ENCODE results near the gene CAPN5. TPM values are rescaled to one million over a fixed set of nuclear protein-coding genes. Genes with fewer than 3 reads are reported as not detected.

The CAPN5 gene
- total RNA-seq, 1 experiment from 2014 or later, result 27.4 TPM

GRCh38 chr11:77042111-77042726, 24.6 kb upstream of the CAPN5 start:
- no peak for DNase-seq (ENCODE audit: low spot score)
- ChIA-PET CTCF (interaction anchor here (0.9 to 9.0 kb wide), 3 partner anchors 85 to 308 kb away, joined by 3 to 86 read pairs (median 5); no protein-coding TSS in a partner anchor), POLR2A (no interaction called here)
- Mint-ChIP-seq H3K27ac (no peak overlapping the region), H3K27me3 (ENCODE audit: low read depth) (peaks cover 62% of the 10 kb centered on the region), H3K4me3 (no peak overlapping the region), H3K4me1 (peaks cover 14% of the 10 kb centered on the region), H3K9me3 (no peaks in the 10 kb centered on the region), H3K36me3 (no peaks in the 10 kb centered on the region)
- TF ChIP-seq, protein P1, sequence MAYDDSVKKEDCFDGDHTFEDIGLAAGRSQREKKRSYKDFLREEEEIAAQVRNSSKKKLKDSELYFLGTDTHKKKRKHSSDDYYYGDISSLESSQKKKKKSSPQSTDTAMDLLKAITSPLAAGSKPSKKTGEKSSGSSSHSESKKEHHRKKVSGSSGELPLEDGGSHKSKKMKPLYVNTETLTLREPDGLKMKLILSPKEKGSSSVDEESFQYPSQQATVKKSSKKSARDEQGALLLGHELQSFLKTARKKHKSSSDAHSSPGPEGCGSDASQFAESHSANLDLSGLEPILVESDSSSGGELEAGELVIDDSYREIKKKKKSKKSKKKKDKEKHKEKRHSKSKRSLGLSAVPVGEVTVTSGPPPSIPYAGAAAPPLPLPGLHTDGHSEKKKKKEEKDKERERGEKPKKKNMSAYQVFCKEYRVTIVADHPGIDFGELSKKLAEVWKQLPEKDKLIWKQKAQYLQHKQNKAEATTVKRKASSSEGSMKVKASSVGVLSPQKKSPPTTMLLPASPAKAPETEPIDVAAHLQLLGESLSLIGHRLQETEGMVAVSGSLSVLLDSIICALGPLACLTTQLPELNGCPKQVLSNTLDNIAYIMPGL (CRISPR knock-in tag; IDR thresholded peaks at IDR 0.05), result no peak
- TF ChIP-seq, protein P2, sequence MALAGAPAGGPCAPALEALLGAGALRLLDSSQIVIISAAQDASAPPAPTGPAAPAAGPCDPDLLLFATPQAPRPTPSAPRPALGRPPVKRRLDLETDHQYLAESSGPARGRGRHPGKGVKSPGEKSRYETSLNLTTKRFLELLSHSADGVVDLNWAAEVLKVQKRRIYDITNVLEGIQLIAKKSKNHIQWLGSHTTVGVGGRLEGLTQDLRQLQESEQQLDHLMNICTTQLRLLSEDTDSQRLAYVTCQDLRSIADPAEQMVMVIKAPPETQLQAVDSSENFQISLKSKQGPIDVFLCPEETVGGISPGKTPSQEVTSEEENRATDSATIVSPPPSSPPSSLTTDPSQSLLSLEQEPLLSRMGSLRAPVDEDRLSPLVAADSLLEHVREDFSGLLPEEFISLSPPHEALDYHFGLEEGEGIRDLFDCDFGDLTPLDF (CRISPR knock-in tag; IDR thresholded peaks at IDR 0.05), result no peak
- TF ChIP-seq TCF7 (CRISPR knock-in tag; IDR thresholded peaks at IDR 0.05; ENCODE audit: low read depth) (no peak), ZNF121 (CRISPR knock-in tag; IDR thresholded peaks at IDR 0.05) (no peak), GABPB1 (CRISPR knock-in tag; IDR thresholded peaks at IDR 0.05) (no peak), ZNF263 (CRISPR knock-in tag; IDR thresholded peaks at IDR 0.05; ENCODE audit: low read depth) (no peak), TP53 (CRISPR knock-in tag; IDR thresholded peaks at IDR 0.05) (no peak), MYBL2 (CRISPR knock-in tag; IDR thresholded peaks at IDR 0.05) (no peak), HMGA2 (CRISPR knock-in tag; IDR thresholded peaks at IDR 0.05) (no peak), ZNF671 (CRISPR knock-in tag; IDR thresholded peaks at IDR 0.05) (no peak), NR1H2 (CRISPR knock-in tag; IDR thresholded peaks at IDR 0.05) (no peak), SOX15 (CRISPR knock-in tag; IDR thresholded peaks at IDR 0.05) (no peak), ZNF138 (CRISPR knock-in tag; conservative IDR thresholded peaks at IDR 0.05) (no peak), RELA (CRISPR knock-in tag; IDR thresholded peaks at IDR 0.05; ENCODE audit: borderline replicate concordance) (no peak)
- TF ChIP-seq, protein P3, sequence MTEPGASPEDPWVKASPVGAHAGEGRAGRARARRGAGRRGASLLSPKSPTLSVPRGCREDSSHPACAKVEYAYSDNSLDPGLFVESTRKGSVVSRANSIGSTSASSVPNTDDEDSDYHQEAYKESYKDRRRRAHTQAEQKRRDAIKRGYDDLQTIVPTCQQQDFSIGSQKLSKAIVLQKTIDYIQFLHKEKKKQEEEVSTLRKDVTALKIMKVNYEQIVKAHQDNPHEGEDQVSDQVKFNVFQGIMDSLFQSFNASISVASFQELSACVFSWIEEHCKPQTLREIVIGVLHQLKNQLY (CRISPR knock-in tag; IDR thresholded peaks at IDR 0.05), result no peak
- ATAC-seq, result no peak

DNA sequence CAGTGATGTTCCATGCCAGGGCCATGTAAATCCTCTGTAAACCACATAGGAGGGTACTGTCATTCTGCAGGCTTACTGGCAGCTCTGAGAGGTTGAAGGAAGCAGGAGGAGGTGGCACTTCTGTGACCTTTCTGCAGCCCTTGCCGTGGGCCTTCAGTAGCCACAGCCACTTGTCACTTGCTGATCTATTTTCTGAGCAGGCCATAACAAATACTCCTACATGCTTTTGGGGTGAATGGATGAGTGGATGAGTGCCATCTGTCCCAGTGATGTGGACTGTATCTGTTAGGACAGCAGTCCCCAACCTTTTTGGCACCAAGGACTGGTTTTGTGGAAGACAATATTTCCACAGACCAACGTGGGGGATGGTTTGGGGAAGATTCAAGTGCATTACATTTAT, 22.4 kb upstream of the CAPN5 start:
- 0 out of 2 replicates have a peak, but pooled peaks cover 3% of the 10 kb centered on the region for H3K9me3 Mint-ChIP-seq
- peaks cover 44% of the 10 kb centered on the region for H3K27me3 Mint-ChIP-seq (ENCODE audit: low read depth)
- H3K27ac Mint-ChIP-seq, result no peak overlapping the region
- no peak overlapping the region for H3K4me3 Mint-ChIP-seq
- DNase-seq (ENCODE audit: low spot score) (no peak), ATAC-seq (no peak)
- POLR2A ChIA-PET, result no interaction called here
- peaks cover 14% of the 10 kb centered on the region for H3K4me1 Mint-ChIP-seq
- TF ChIP-seq RORB (CRISPR knock-in tag; IDR thresholded peaks at IDR 0.05) (no peak), ZNF219 (CRISPR knock-in tag; IDR thresholded peaks at IDR 0.05; ENCODE audit: borderline replicate concordance) (no peak), FOXK1 (CRISPR knock-in tag; IDR thresholded peaks at IDR 0.05) (no peak), IRF2 (CRISPR knock-in tag; IDR thresholded peaks at IDR 0.05; ENCODE audit: borderline replicate concordance, low read depth) (no peak)
- TF ChIP-seq, protein P4, sequence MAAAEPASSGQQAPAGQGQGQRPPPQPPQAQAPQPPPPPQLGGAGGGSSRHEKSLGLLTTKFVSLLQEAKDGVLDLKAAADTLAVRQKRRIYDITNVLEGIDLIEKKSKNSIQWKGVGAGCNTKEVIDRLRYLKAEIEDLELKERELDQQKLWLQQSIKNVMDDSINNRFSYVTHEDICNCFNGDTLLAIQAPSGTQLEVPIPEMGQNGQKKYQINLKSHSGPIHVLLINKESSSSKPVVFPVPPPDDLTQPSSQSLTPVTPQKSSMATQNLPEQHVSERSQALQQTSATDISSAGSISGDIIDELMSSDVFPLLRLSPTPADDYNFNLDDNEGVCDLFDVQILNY (CRISPR knock-in tag; IDR thresholded peaks at IDR 0.05), result no peak
- no peaks in the 10 kb centered on the region for H3K36me3 Mint-ChIP-seq
- CTCF ChIA-PET, result interaction anchor here (1.0 to 1.7 kb wide), 4 partner anchors 47 to 323 kb away, joined by 4 to 12 read pairs (median 8); no protein-coding TSS in a partner anchor
